Natural killer cell treated with Interleukin-12 subunit alpha and Interleukin-12 subunit beta and Interleukin-15 and Interleukin-18, amount 100 ng/mL, for 72 hours (primary cell): ENCODE measurements around the gene MMP7. TPM values are rescaled to one million over a fixed set of nuclear protein-coding genes. Genes with fewer than 3 reads are reported as not detected.

ENCODE experiments used
- ATAC-seq, 2 donors: fragments of 150-1000 bp; cut with Tn5 transposase in 1 of 2; sonication (Bioruptor Pico), chemical (Tn5 transposase) in 1 of 2; 2 replicates each; pipeline ENCODE4 v1.10.0; 2021
- DNase-seq: peaks from one replicate; pipeline ENCODE4 v3.0.0; 2022; ENCODE audit warnings: low spot score
- H3K27ac Mint-ChIP-seq, 2 donors: 1 replicate in 1 of 2; 2 replicates in 1 of 2; pipeline ENCODE4 v1.8.0; 2022; ENCODE audit warnings: mixed read lengths in 2 of 2, mild to moderate bottlenecking in 1 of 2, moderate library complexity in 1 of 2
- H3K27me3 Mint-ChIP-seq, 2 donors: 1 replicate in 1 of 2; 2 replicates in 1 of 2; pipeline ENCODE4 v1.8.0; 2022; ENCODE audit warnings: mixed read lengths in 2 of 2
- H3K36me3 Mint-ChIP-seq: one replicate; pipeline ENCODE4 v1.8.0; 2022; ENCODE audit warnings: mixed read lengths
- H3K4me1 Mint-ChIP-seq, 2 donors: 1 replicate in 1 of 2; 2 replicates in 1 of 2; pipeline ENCODE4 v1.8.0; 2022; ENCODE audit warnings: low read depth in 2 of 2, mixed read lengths in 2 of 2, mild to moderate bottlenecking in 1 of 2
- H3K4me3 Mint-ChIP-seq: one replicate; pipeline ENCODE4 v1.8.0; 2022; ENCODE audit warnings: mixed read lengths
- H3K9me3 Mint-ChIP-seq: 2 replicates; pipeline ENCODE4 v1.8.0; 2022; ENCODE audit warnings: mixed read lengths
- total RNA-seq, 2 donors: library from RNA; stranded (reverse); gene quantifications; one replicate each; pipeline ENCODE4 v1.2.3, GENCODE V29; 2022

Gene MMP7
- total RNA-seq, 2 donors from 2014 or later, result not detected

DNA sequence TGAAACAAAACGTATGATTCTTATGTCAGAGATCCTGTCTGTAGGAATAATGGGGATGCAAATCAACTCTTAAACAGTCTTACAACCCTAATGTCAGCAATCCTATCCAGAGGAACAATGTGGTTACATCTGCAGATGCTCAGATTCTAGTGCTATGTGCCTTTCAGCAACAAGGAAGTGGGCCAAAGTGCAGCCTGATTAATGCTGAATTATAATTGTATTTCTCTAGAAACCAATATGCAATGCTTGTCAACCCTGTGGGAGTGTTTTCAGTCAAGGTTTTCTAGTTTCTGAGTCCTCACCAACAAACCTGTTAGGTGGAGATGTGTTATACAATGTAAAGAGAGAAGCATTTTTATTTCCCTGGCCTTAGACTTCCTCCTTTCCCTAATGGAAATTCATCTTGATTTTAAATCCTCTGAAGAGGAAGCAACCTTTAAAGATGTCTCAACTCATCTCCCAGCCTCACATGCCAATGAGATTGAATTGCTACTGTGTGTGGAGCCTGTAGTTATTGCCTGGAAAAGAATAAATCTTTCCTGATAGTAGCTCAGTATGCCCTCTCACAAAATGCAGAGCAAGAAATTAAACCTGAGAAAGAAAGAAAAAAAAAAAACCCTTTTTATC, 51.8 kb downstream of the MMP7 start:
- DNase-seq (no peak), ATAC-seq (no peak)
- H3K4me3 Mint-ChIP-seq, result no peak overlapping the region
- H3K27ac Mint-ChIP-seq, result no peak overlapping the region
- no peaks in the 10 kb centered on the region for H3K9me3 Mint-ChIP-seq
- H3K36me3 Mint-ChIP-seq, result no peaks in the 10 kb centered on the region
- H3K27me3 Mint-ChIP-seq, result peaks cover 0 to 8% of the 10 kb centered on the region in 2 donors
- H3K4me1 Mint-ChIP-seq, result peaks cover 12 to 14% of the 10 kb centered on the region in 2 donors

DNA sequence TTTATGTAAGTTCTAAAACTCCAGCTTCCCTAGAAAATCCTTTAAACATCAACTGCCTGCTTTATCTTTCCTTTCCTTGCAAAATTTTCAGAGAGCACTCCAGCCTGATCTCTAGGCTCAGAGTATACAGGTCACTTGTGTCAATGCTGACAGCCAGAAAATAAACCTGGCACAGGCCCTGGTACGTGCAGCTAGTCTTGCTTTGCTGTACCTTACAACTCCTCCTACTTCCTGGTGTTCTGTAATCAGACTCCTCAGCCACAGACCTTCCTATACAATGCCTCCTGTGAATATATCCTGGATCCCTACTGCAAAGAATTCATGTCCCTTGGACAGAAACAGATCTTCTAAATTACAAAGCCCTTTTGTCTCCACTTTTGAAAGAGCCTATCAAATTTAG, 53.7 kb downstream of the MMP7 start:
- DNase-seq, result no peak
- H3K4me3 Mint-ChIP-seq, result peak overlapping the region; percentile 25

DNA sequence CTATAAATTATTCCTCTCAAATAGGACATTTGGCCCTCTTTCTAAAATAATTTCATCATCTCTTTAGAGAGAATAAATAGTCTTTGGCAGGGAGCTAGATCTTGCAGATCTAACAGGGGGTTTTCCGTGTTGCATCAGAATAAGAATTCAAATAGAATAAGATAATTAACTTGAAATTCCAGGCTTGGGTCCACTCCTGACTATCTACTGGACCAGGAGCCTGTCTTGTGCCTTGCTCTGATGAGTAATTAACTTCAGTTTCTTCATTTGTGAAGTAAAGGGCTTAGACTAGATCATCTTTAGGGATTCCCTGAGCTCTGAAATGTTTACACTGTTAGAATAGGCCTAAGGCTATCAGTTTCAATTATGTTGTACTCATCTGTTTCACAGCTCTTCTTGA, 54.5 kb downstream of the MMP7 start:
- ATAC-seq (no peak), DNase-seq (no peak)
- peaks cover 12 to 14% of the 10 kb centered on the region in 2 donors for H3K4me1 Mint-ChIP-seq
- H3K27ac Mint-ChIP-seq, result peak overlapping the region; percentile 67 to 90
- no peaks in the 10 kb centered on the region for H3K36me3 Mint-ChIP-seq
- H3K27me3 Mint-ChIP-seq, result no peaks in the 10 kb centered on the region
- H3K9me3 Mint-ChIP-seq, result no peaks in the 10 kb centered on the region
- peak overlapping the region; percentile 25 for H3K4me3 Mint-ChIP-seq

More for the DNA sequence above, 53.7 kb downstream of the MMP7 start:
- no peaks in the 10 kb centered on the region for H3K27me3 Mint-ChIP-seq
- ATAC-seq, result peak; percentile 85 to 86
- H3K27ac Mint-ChIP-seq, result peak overlapping the region; percentile 67 to 90
- peaks cover 12 to 14% of the 10 kb centered on the region in 2 donors for H3K4me1 Mint-ChIP-seq
- H3K36me3 Mint-ChIP-seq, result no peaks in the 10 kb centered on the region
- no peaks in the 10 kb centered on the region for H3K9me3 Mint-ChIP-seq

GRCh38 chr11:102473543-102473942, 57.0 kb downstream of the MMP7 start:
- Mint-ChIP-seq H3K36me3 (no peaks in the 10 kb centered on the region), H3K27me3 (no peaks in the 10 kb centered on the region), H3K27ac (no peak overlapping the region), H3K4me3 (no peak overlapping the region), H3K4me1 (peaks cover 14 to 18% of the 10 kb centered on the region in 2 donors), H3K9me3 (no peaks in the 10 kb centered on the region)
- DNase-seq (no peak), ATAC-seq (no peak)

- no peaks in the 10 kb centered on the region for H3K36me3 Mint-ChIP-seq
- H3K27me3 Mint-ChIP-seq, result peaks cover 0 to 7% of the 10 kb centered on the region in 2 donors
- peaks cover 11 to 25% of the 10 kb centered on the region in 2 donors for H3K4me1 Mint-ChIP-seq
- no peaks in the 10 kb centered on the region for H3K9me3 Mint-ChIP-seq
- no peak for DNase-seq
- ATAC-seq, result no peak
- H3K27ac Mint-ChIP-seq, result peak overlapping the region in 1 of 2 donors; percentile 9
- H3K4me3 Mint-ChIP-seq, result no peak overlapping the region
Observed at GRCh38 chr11:102472127-102472526, 58.4 kb downstream of the MMP7 start.

DNA sequence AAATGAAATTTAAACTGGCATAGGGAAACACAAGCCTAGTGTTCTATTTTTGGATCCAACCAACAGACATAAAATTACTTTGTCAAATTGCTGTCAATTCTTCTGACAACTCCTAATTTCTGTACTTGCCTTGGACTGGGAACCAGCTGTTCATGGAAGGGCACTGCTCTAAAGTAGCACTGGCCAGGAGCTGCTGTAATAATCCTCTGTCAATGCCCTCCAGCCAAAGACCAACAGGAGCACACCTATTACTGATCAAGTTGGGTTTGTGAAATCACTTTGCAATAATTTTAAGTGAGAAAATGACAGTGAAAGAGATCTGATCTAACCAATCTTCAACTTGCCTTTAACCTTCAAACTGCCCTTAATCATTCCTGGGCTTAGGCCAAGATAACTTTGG, 59.1 kb downstream of the MMP7 start:
- Mint-ChIP-seq H3K4me3 (no peak overlapping the region), H3K36me3 (no peaks in the 10 kb centered on the region), H3K9me3 (no peaks in the 10 kb centered on the region), H3K27ac (no peak overlapping the region), H3K27me3 (peaks cover 0 to 7% of the 10 kb centered on the region in 2 donors), H3K4me1 (peaks cover 4 to 18% of the 10 kb centered on the region in 2 donors)
- ATAC-seq (no peak), DNase-seq (no peak)

Other genes with a start within 250 kb of the MMP7 start
- 10 to 100 TPM; 62.3 to 75.6 TPM for gene BIRC3, start 213.3 kb downstream of the MMP7 start, total RNA-seq
- 10 to 100 TPM; 41.4 to 47.0 TPM for gene BIRC2, start 183.5 kb downstream of the MMP7 start, total RNA-seq
- gene TMEM123, start 78.0 kb downstream of the MMP7 start, total RNA-seq, result 10 to 100 TPM; 64.6 to 81.3 TPM
- not detected for gene MMP20, start 94.6 kb upstream of the MMP7 start, total RNA-seq
- not detected for gene MMP27, start 175.0 kb upstream of the MMP7 start, total RNA-seq
- gene MMP8, start 194.2 kb upstream of the MMP7 start, total RNA-seq, result not detected
- not detected for gene MMP10, start 249.9 kb upstream of the MMP7 start, total RNA-seq